Measurements from ENCODE around the gene LRMDA. TPM values are rescaled to one million over a fixed set of nuclear protein-coding genes. Genes with fewer than 3 reads are reported as not detected.
A peak's percentile ranks its signal among the peaks of the same experiment; 100 is the strongest.

Gene LRMDA
- total RNA-seq, 1 experiment from 2014 or later: 0.24 TPM

- Histone ChIP-seq H3K27ac (no peak overlapping the region), H3K36me3 (no peaks in the 10 kb centered on the region), H3K4me1 (no peaks in the 10 kb centered on the region), H3K4me3 (no peak overlapping the region), H3K27me3 (no peaks in the 10 kb centered on the region), H3K9me3 (replicated peaks) (no peaks in the 10 kb centered on the region)
- no peak for DNase-seq
Observed at GRCh38 chr10:76155961-76156360, 724.5 kb downstream of the LRMDA start.

- DNase-seq: no peak
- Histone ChIP-seq H3K9me3 (replicated peaks) (no peaks in the 10 kb centered on the region), H3K27me3 (no peaks in the 10 kb centered on the region), H3K27ac (no peak overlapping the region), H3K4me1 (no peaks in the 10 kb centered on the region), H3K4me3 (no peak overlapping the region), H3K36me3 (no peaks in the 10 kb centered on the region)
Observed at GRCh38 chr10:76160446-76161300, 729.2 kb downstream of the LRMDA start.

GRCh38 chr10:76161301-76161582, 729.8 kb downstream of the LRMDA start:
- Histone ChIP-seq H3K27ac (no peak overlapping the region), H3K4me1 (no peaks in the 10 kb centered on the region), H3K9me3 (replicated peaks) (no peaks in the 10 kb centered on the region), H3K27me3 (no peaks in the 10 kb centered on the region), H3K36me3 (no peaks in the 10 kb centered on the region), H3K4me3 (no peak overlapping the region)
- DNase-seq: no peak

GRCh38 chr10:76168437-76168836, 737.0 kb downstream of the LRMDA start:
- DNase-seq: no peak
- no peaks in the 10 kb centered on the region for H3K4me1 ChIP-seq
- H3K27ac ChIP-seq: no peak overlapping the region
- no peaks in the 10 kb centered on the region for H3K9me3 ChIP-seq (replicated peaks)
- no peaks in the 10 kb centered on the region for H3K36me3 ChIP-seq
- no peak overlapping the region for H3K4me3 ChIP-seq
- H3K27me3 ChIP-seq: no peaks in the 10 kb centered on the region

- no peak for DNase-seq
- H3K36me3 ChIP-seq: no peaks in the 10 kb centered on the region
- no peak overlapping the region for H3K27ac ChIP-seq
- no peaks in the 10 kb centered on the region for H3K9me3 ChIP-seq (replicated peaks)
- H3K4me1 ChIP-seq: no peaks in the 10 kb centered on the region
- H3K27me3 ChIP-seq: no peaks in the 10 kb centered on the region
- no peak overlapping the region for H3K4me3 ChIP-seq
Observed at GRCh38 chr10:76169246-76169645, 737.8 kb downstream of the LRMDA start.

GRCh38 chr10:76172020-76172419, 740.6 kb downstream of the LRMDA start:
- H3K9me3 ChIP-seq (replicated peaks): no peaks in the 10 kb centered on the region
- DNase-seq: no peak
- no peaks in the 10 kb centered on the region for H3K36me3 ChIP-seq
- no peak overlapping the region for H3K4me3 ChIP-seq
- no peak overlapping the region for H3K27ac ChIP-seq
- H3K27me3 ChIP-seq: no peaks in the 10 kb centered on the region
- H3K4me1 ChIP-seq: no peaks in the 10 kb centered on the region

- no peaks in the 10 kb centered on the region for H3K4me1 ChIP-seq
- no peak overlapping the region for H3K4me3 ChIP-seq
- no peaks in the 10 kb centered on the region for H3K9me3 ChIP-seq (replicated peaks)
- DNase-seq: no peak
- no peaks in the 10 kb centered on the region for H3K36me3 ChIP-seq
- H3K27ac ChIP-seq: no peak overlapping the region
- H3K27me3 ChIP-seq: no peaks in the 10 kb centered on the region
Observed at GRCh38 chr10:76175533-76176165, 744.2 kb downstream of the LRMDA start.

GRCh38 chr10:76176166-76176550, 744.7 kb downstream of the LRMDA start:
- H3K4me1 ChIP-seq: no peaks in the 10 kb centered on the region
- H3K36me3 ChIP-seq: no peaks in the 10 kb centered on the region
- H3K27ac ChIP-seq: no peak overlapping the region
- H3K9me3 ChIP-seq (replicated peaks): no peaks in the 10 kb centered on the region
- no peaks in the 10 kb centered on the region for H3K27me3 ChIP-seq
- no peak overlapping the region for H3K4me3 ChIP-seq
- no peak for DNase-seq

- Histone ChIP-seq H3K27me3 (no peaks in the 10 kb centered on the region), H3K36me3 (no peaks in the 10 kb centered on the region), H3K27ac (no peak overlapping the region), H3K9me3 (replicated peaks) (no peaks in the 10 kb centered on the region), H3K4me1 (no peaks in the 10 kb centered on the region), H3K4me3 (no peak overlapping the region)
- no peak for DNase-seq
Observed at GRCh38 chr10:76177936-76178335, 746.5 kb downstream of the LRMDA start.

- Histone ChIP-seq H3K27me3 (no peaks in the 10 kb centered on the region), H3K4me1 (no peaks in the 10 kb centered on the region), H3K4me3 (no peak overlapping the region), H3K9me3 (replicated peaks) (no peaks in the 10 kb centered on the region), H3K27ac (no peak overlapping the region), H3K36me3 (no peaks in the 10 kb centered on the region)
- DNase-seq: peak in 1 of 2 experiments; percentile 8
Observed at GRCh38 chr10:76178532-76179292, 747.3 kb downstream of the LRMDA start.

GRCh38 chr10:76179806-76180205, 748.4 kb downstream of the LRMDA start:
- Histone ChIP-seq H3K4me3 (no peak overlapping the region), H3K27me3 (no peaks in the 10 kb centered on the region), H3K9me3 (replicated peaks) (no peaks in the 10 kb centered on the region), H3K36me3 (no peaks in the 10 kb centered on the region), H3K27ac (no peak overlapping the region), H3K4me1 (no peaks in the 10 kb centered on the region)
- no peak for DNase-seq

GRCh38 chr10:76184647-76185046, 753.2 kb downstream of the LRMDA start:
- Histone ChIP-seq H3K9me3 (replicated peaks) (no peaks in the 10 kb centered on the region), H3K27me3 (peaks cover 5% of the 10 kb centered on the region; the same call in 1 of the 2 replicates), H3K36me3 (no peaks in the 10 kb centered on the region), H3K4me3 (no peak overlapping the region), H3K27ac (no peak overlapping the region), H3K4me1 (no peaks in the 10 kb centered on the region)
- no peak for DNase-seq

- Histone ChIP-seq H3K27ac (no peak overlapping the region), H3K9me3 (replicated peaks) (no peaks in the 10 kb centered on the region)
- DNase-seq: no peak
Observed at GRCh38 chr10:76185471-76186301, 754.3 kb downstream of the LRMDA start.

GRCh38 chr10:76188216-76188615, 756.8 kb downstream of the LRMDA start:
- H3K27me3 ChIP-seq: peaks cover 5% of the 10 kb centered on the region; the same call in 1 of the 2 replicates
- H3K9me3 ChIP-seq (replicated peaks): no peaks in the 10 kb centered on the region
- H3K36me3 ChIP-seq: no peaks in the 10 kb centered on the region
- H3K4me1 ChIP-seq: no peaks in the 10 kb centered on the region
- no peak overlapping the region for H3K4me3 ChIP-seq
- no peak overlapping the region for H3K27ac ChIP-seq
- no peak for DNase-seq

More at GRCh38 chr10:76185471-76186301, 754.3 kb downstream of the LRMDA start:
- H3K36me3 ChIP-seq: no peaks in the 10 kb centered on the region
- peaks cover 5% of the 10 kb centered on the region; the same call in 1 of the 2 replicates for H3K27me3 ChIP-seq
- no peak overlapping the region for H3K4me3 ChIP-seq
- H3K4me1 ChIP-seq: no peaks in the 10 kb centered on the region

Measured in SJCRH30 (cell line).